Measurements from ENCODE around the gene ASPSCR1. TPM values are rescaled to one million over a fixed set of nuclear protein-coding genes. Genes with fewer than 3 reads are reported as not detected.

Gene ASPSCR1
- total RNA-seq, 1 donor from 2014 or later, result 50.0 TPM

GRCh38 chr17:81935709-81936084 lies 41.7 kb upstream of the ASPSCR1 start:
- POLR2A ChIA-PET, result interaction anchor here (0.5 kb wide), 1 partner anchor 59 kb away, joined by 5 read pairs; no protein-coding TSS in a partner anchor
- CTCF ChIA-PET, result no interaction called here
- peaks cover 22% of the 10 kb centered on the region for H3K4me1 Mint-ChIP-seq
- no peaks in the 10 kb centered on the region for H3K9me3 Mint-ChIP-seq
- H3K4me3 Mint-ChIP-seq, result peak overlapping the region; percentile 53
- peaks cover 5% of the 10 kb centered on the region for H3K27me3 Mint-ChIP-seq
- no peak for ATAC-seq (ENCODE audit: low read depth)
- intact Hi-C loops (cut with micrococcal nuclease), result loop anchor here (5.0 kb wide), 1 partner anchor 162 kb away; the partner anchor contains the start of gene FASN
- H3K36me3 Mint-ChIP-seq (ENCODE audit: low read depth), result peaks cover 9% of the 10 kb centered on the region
- no peak for TF ChIP-seq CTCF (IDR thresholded peaks at IDR 0.05)
- no peak overlapping the region for H3K27ac Mint-ChIP-seq
- no peak for DNase-seq

GRCh38 chr17:81939218-81939617 lies 38.2 kb upstream of the ASPSCR1 start:
- H3K4me1 Mint-ChIP-seq, result peaks cover 17% of the 10 kb centered on the region
- no peaks in the 10 kb centered on the region for H3K9me3 Mint-ChIP-seq
- intact Hi-C loops (cut with micrococcal nuclease), result loop anchor here (5.0 kb wide), 1 partner anchor 158 kb away; the partner anchor contains the start of gene FASN
- H3K36me3 Mint-ChIP-seq (ENCODE audit: low read depth), result no peaks in the 10 kb centered on the region
- TF ChIP-seq CTCF (IDR thresholded peaks at IDR 0.05), result no peak
- H3K27ac Mint-ChIP-seq, result no peak overlapping the region
- no peak for ATAC-seq (ENCODE audit: low read depth)
- DNase-seq, result no peak
- H3K4me3 Mint-ChIP-seq, result no peak overlapping the region
- peaks cover 3% of the 10 kb centered on the region for H3K27me3 Mint-ChIP-seq
- ChIA-PET POLR2A (no interaction called here), CTCF (no interaction called here)

GRCh38 chr17:81939881-81940385 lies 37.5 kb upstream of the ASPSCR1 start:
- no peak overlapping the region for H3K4me3 Mint-ChIP-seq
- peaks cover 17% of the 10 kb centered on the region for H3K4me1 Mint-ChIP-seq
- H3K36me3 Mint-ChIP-seq (ENCODE audit: low read depth), result no peaks in the 10 kb centered on the region
- intact Hi-C loops (cut with micrococcal nuclease), result loop anchor here (5.0 kb wide), 1 partner anchor 157 kb away; the partner anchor contains the start of gene FASN
- H3K27ac Mint-ChIP-seq, result no peak overlapping the region
- POLR2A ChIA-PET, result no interaction called here
- no peak for DNase-seq
- no peak for TF ChIP-seq CTCF (IDR thresholded peaks at IDR 0.05)
- peaks cover 3% of the 10 kb centered on the region for H3K27me3 Mint-ChIP-seq
- no peak for ATAC-seq (ENCODE audit: low read depth)
- CTCF ChIA-PET, result no interaction called here
- H3K9me3 Mint-ChIP-seq, result no peaks in the 10 kb centered on the region

- no peak overlapping the region for H3K27ac Mint-ChIP-seq
Measured at GRCh38 chr17:81940538-81941483, 36.6 kb upstream of the ASPSCR1 start.

More at GRCh38 chr17:81940538-81941483, 36.6 kb upstream of the ASPSCR1 start:
- DNase-seq (no peak), ATAC-seq (ENCODE audit: low read depth) (no peak)
- peaks cover 15% of the 10 kb centered on the region for H3K4me1 Mint-ChIP-seq
- ChIA-PET CTCF (no interaction called here), POLR2A (no interaction called here)
- intact Hi-C loops (cut with micrococcal nuclease), result no loop called here
- no peak for TF ChIP-seq CTCF (IDR thresholded peaks at IDR 0.05)
- no peak overlapping the region for H3K4me3 Mint-ChIP-seq
- peaks cover 3% of the 10 kb centered on the region for H3K27me3 Mint-ChIP-seq
- H3K9me3 Mint-ChIP-seq, result no peaks in the 10 kb centered on the region
- H3K36me3 Mint-ChIP-seq (ENCODE audit: low read depth), result no peaks in the 10 kb centered on the region

Data from activated B cell treated with CpG ODN at 0.5 μM for 24 hours (primary cell).